ENCODE measurements around the gene CDH5.

DNA sequence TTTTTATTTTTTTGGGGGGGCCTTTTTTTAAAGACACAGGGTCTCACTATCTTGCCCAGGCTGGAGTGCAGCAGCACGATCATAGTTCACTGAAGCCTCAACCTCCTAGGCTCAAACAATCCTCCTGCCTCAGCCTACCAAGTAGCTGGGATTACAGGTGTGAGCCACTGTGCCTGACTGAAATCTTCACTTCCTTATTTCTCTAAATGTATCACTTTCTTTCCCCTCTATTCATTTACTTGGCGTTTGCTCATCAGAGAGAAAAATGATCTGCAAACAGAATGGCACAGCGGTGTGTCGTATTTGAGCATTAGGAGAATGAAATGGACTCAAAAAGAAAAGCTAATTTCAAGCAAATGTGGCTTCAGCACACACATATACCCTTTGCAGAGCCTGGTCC lies 44.3 kb upstream of the CDH5 start:
- no peak for TF ChIP-seq EZH2 (IDR thresholded peaks at IDR 0.05)
- TF ChIP-seq POLR2AphosphoS5 (IDR thresholded peaks at IDR 0.05; ENCODE audit: borderline replicate concordance, low read depth, low read length), result no peak
